ENCODE measurements around the gene ZNF280A.

DNA sequence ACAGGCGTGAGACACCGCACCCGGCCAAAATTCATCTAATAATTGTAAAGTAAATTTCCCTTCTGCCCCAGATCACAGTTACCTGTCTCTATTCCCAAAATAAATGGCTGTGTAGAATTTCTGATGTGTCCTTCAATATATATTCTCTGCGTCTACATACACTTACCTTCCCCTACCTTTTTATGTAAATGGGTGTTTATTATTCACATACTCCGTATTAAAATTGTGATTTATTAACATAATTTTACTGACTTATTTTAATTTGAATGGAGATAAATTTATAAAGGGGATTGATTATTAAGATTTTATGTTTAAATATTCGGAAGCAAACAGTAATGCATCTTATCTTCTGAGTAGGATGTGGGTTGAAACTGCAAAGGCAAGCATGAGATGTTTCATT, 16.4 kb upstream of the ZNF280A start:
- TF ChIP-seq, protein P1, sequence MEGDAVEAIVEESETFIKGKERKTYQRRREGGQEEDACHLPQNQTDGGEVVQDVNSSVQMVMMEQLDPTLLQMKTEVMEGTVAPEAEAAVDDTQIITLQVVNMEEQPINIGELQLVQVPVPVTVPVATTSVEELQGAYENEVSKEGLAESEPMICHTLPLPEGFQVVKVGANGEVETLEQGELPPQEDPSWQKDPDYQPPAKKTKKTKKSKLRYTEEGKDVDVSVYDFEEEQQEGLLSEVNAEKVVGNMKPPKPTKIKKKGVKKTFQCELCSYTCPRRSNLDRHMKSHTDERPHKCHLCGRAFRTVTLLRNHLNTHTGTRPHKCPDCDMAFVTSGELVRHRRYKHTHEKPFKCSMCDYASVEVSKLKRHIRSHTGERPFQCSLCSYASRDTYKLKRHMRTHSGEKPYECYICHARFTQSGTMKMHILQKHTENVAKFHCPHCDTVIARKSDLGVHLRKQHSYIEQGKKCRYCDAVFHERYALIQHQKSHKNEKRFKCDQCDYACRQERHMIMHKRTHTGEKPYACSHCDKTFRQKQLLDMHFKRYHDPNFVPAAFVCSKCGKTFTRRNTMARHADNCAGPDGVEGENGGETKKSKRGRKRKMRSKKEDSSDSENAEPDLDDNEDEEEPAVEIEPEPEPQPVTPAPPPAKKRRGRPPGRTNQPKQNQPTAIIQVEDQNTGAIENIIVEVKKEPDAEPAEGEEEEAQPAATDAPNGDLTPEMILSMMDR (IDR thresholded peaks at IDR 0.05; ENCODE audit: low read length) = no peak
- TF ChIP-seq EZH2 (optimal IDR thresholded peaks at IDR 0.05; ENCODE audit: low read depth, low read length) (no peak), EZH2phosphoT487 (IDR thresholded peaks at IDR 0.05; ENCODE audit: low read length) (no peak)
